A549 (cell line): ENCODE results near the gene SPATA16. TPM values are rescaled to one million over a fixed set of nuclear protein-coding genes. Genes with fewer than 3 reads are reported as not detected.
A peak's percentile ranks its signal among the peaks of the same experiment; 100 is the strongest.
"Not testable (repeated sequence)": the region's sequence is repeated elsewhere in the genome, so short reads cannot be mapped to it uniquely, and the experiment has no call there.

Experiments used
- ATAC-seq, 2 experiments: fragments of 200-7000 bp in 1 of 2; fragments of >200 bp in 1 of 2; cut with Nextera tagmentation in 1 of 2; cut with Tn5 transposase in 1 of 2; 3 replicates each; pipeline versions ENCODE4 v1.8.0 to v1.9.1; 2018 to 2020; ENCODE audit warnings: mild to moderate bottlenecking in 1 of 2, moderate library complexity in 1 of 2
- CTCF ChIA-PET: fragments of 300-600 bp; sonication (Branson Sonifier 250); formaldehyde crosslinking; extraction: SDS; loops from one replicate; lab custom pipeline; 2021; ENCODE audit warnings: antibody characterized with exemption, inconsistent platforms; lab: Yijun Ruan, JAX
- POLR2A ChIA-PET: fragments of 350-600 bp; formaldehyde crosslinking; extraction: SDS; loops from one replicate; lab custom pipeline; 2021; ENCODE audit warnings: antibody characterized with exemption, inconsistent platforms; lab: Yijun Ruan, JAX
- DNase-seq, 2 experiments: peaks; one replicate each; pipeline versions ENCODE4 v3.0.0 to v3.0.0-alpha.2; 2011 to 2016; ENCODE audit warnings: low read depth in 1 of 2, low spot score in 1 of 2
- FAIRE-seq: peaks from 2 replicates; lab custom pipeline; 2011; peaks lifted over from hg19 to GRCh38; lab: Jason Lieb, UNC
- H3K27ac ChIP-seq, 2 experiments: fragments of >200 bp; sonication (Bioruptor Twin); formaldehyde crosslinking; 3 replicates each; pipeline ENCODE4 v1.5.1; 2016 to 2017
- H3K4me1 ChIP-seq: fragments of >200 bp; sonication (Bioruptor Twin); formaldehyde crosslinking; 3 replicates; pipeline ENCODE4 v1.6.1; 2016
- H3K4me2 ChIP-seq: fragments of >200 bp; sonication (Bioruptor Twin); formaldehyde crosslinking; 3 replicates; pipeline ENCODE4 v1.6.1; 2016
- H3K4me3 ChIP-seq: fragments of >200 bp; sonication (Bioruptor Twin); formaldehyde crosslinking; 3 replicates; pipeline ENCODE4 v1.5.1; 2016
- H3K9me3 ChIP-seq: fragments of >200 bp; sonication (Bioruptor Twin); formaldehyde crosslinking; 3 replicates; pipeline ENCODE4 v1.6.1; 2016
- CBX8 ChIP-seq: fragments of 200-600 bp; sonication (generic); IDR thresholded peaks from 2 replicates; pipeline ENCODE4 v1.6.1; 2016
- CHD2 ChIP-seq: fragments of 150-350 bp; IDR thresholded peaks from 2 replicates; pipeline ENCODE4 v1.6.1; 2014; ENCODE audit warnings: low read length; ENCODE audit not compliant: partially characterized antibody
- FOSL2 ChIP-seq, 2 experiments: fragments of 450-650 bp in 1 of 2; fragments of >200 bp in 1 of 2; sonication (Bioruptor Twin) in 1 of 2; formaldehyde crosslinking; IDR thresholded peaks; 2 replicates each; pipeline versions ENCODE4 v1.5.0 to v1.6.1; 2016 to 2020; ENCODE audit warnings: mild to moderate bottlenecking in 1 of 2, moderate library complexity in 1 of 2
- FOXS1 ChIP-seq: fragments of 250-450 bp; sonication (Bioruptor Pico); IDR thresholded peaks from 2 replicates; pipeline ENCODE4 v1.5.0; 2020; ENCODE audit warnings: mild to moderate bottlenecking, moderate library complexity
- HOXA7 ChIP-seq: fragments of 250-450 bp; sonication (Bioruptor Pico); IDR thresholded peaks from 2 replicates; pipeline ENCODE4 v1.5.0; 2020; ENCODE audit warnings: mild to moderate bottlenecking, moderate library complexity
- HOXB13 ChIP-seq: fragments of 250-450 bp; sonication (Bioruptor Pico); IDR thresholded peaks from 2 replicates; pipeline ENCODE4 v1.5.0; 2020; ENCODE audit warnings: low read depth, mild to moderate bottlenecking, moderate library complexity
- MYC ChIP-seq: IDR thresholded peaks from 2 replicates; pipeline ENCODE4 v1.6.1; 2012; ENCODE audit warnings: mild to moderate bottlenecking, inconsistent platforms, low read length, improper control_type of control experiment, borderline replicate concordance
- NPAS2 ChIP-seq: fragments of 250-450 bp; sonication (Bioruptor Pico); IDR thresholded peaks from 2 replicates; pipeline ENCODE4 v1.8.0; 2022; ENCODE audit warnings: mild to moderate bottlenecking, moderate library complexity, borderline replicate concordance
- NR3C1 ChIP-seq: fragments of >200 bp; sonication (Bioruptor Twin); formaldehyde crosslinking; IDR thresholded peaks from 3 replicates; pipeline ENCODE4 v1.6.1; 2017
- POLR2A ChIP-seq: IDR thresholded peaks from 2 replicates; pipeline ENCODE4 v1.6.1; 2012; ENCODE audit warnings: mild to moderate bottlenecking, low read length
- RFX5 ChIP-seq: fragments of 450-650 bp; IDR thresholded peaks from 2 replicates; pipeline ENCODE4 v1.7.1; 2014; ENCODE audit warnings: antibody characterized with exemption, mild to moderate bottlenecking, moderate library complexity
- RNF2 ChIP-seq: fragments of 200-600 bp; sonication (generic); IDR thresholded peaks from 2 replicates; pipeline ENCODE4 v1.6.1; 2016; ENCODE audit warnings: low read depth, mild to moderate bottlenecking, antibody characterized with exemption, moderate library complexity, borderline replicate concordance
- SREBF2 ChIP-seq: fragments of 450-650 bp; IDR thresholded peaks from 2 replicates; pipeline ENCODE4 v1.6.1; 2014; ENCODE audit warnings: mild to moderate bottlenecking, moderate library complexity
- TFCP2L1 ChIP-seq: fragments of 250-450 bp; sonication (Bioruptor Pico); IDR thresholded peaks from 2 replicates; pipeline ENCODE4 v1.5.0; 2021; ENCODE audit warnings: mild to moderate bottlenecking
- TP53 ChIP-seq: fragments of 250-450 bp; sonication (Bioruptor Pico); IDR thresholded peaks from 2 replicates; pipeline ENCODE4 v1.5.0; 2021; ENCODE audit warnings: mild to moderate bottlenecking, moderate library complexity
- ZC3H11A ChIP-seq: fragments of 450-650 bp; IDR thresholded peaks from 2 replicates; pipeline ENCODE4 v1.6.1; 2014; ENCODE audit warnings: antibody characterized with exemption, mild to moderate bottlenecking
- WGBS: methylation state at CpG from one replicate; pipeline ENCODE4 v1.1.6; 2017; ENCODE audit errors: missing lambda C conversion rate; 5-methylcytosine and 5-hydroxymethylcytosine counted together
- polyA plus RNA-seq, 4 experiments: library from polyadenylated mRNA; depleted of rRNA in 3 of 4; stranded (reverse); fragments of >200 nt; fragmentation: RNase III in 1 of 4; extraction: RNeasy Plus Mini Kit Qiagen cat#74134 plus additional on column Dnase treatment in 1 of 4; gene quantifications; 2 replicates in 3 of 4; 3 replicates in 1 of 4; pipeline ENCODE4 v1.2.3, GENCODE V29; 2011 to 2017
- TF ChIP-seq, protein P1 (sequence below): fragments of 150-350 bp; IDR thresholded peaks from 2 replicates; pipeline ENCODE4 v1.6.1; 2014; ENCODE audit warnings: low read depth, mild to moderate bottlenecking, low read length
- TF ChIP-seq, protein P2 (sequence below): IDR thresholded peaks from 2 replicates; pipeline ENCODE4 v1.6.1; 2012
- TF ChIP-seq, protein P3 (sequence below): IDR thresholded peaks from 2 replicates; pipeline ENCODE4 v1.6.1; 2012

SPATA16 gene
- polyA plus RNA-seq, 2 of the 4 experiments (the other 2 are of a cell fraction) = not detected

DNA sequence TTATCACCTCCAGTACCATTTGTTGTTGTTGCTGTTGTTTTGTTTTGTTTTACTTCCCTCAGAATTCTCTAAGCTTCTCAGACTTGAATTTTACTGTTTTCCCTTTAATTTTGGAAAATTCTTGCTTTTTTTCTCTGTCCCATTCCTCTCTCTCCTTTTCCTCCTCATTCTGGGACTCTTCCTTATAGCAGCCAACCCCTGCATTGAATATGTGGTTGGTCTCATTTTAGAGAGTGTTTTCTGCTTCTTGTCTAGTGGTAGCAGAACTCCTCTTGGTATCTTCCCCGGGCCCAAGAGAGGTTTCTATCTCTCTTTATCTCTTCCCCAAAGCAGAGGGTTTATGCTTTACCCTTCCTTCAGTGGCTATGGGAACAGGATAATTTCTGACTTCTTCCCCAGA is 113.6 kb downstream of the SPATA16 start:
- WGBS = 0% methylated on average over 1 of the region's 1 CpG
- DNase-seq (no peak), FAIRE-seq (no peak), ATAC-seq (no peak)
- H3K27ac ChIP-seq = no peak overlapping the region
- CTCF ChIA-PET = no interaction called here
- H3K4me1 ChIP-seq = no peaks in the 10 kb centered on the region
- POLR2A ChIA-PET = no interaction called here
- H3K4me2 ChIP-seq = no peak overlapping the region
- TF ChIP-seq, protein P1, sequence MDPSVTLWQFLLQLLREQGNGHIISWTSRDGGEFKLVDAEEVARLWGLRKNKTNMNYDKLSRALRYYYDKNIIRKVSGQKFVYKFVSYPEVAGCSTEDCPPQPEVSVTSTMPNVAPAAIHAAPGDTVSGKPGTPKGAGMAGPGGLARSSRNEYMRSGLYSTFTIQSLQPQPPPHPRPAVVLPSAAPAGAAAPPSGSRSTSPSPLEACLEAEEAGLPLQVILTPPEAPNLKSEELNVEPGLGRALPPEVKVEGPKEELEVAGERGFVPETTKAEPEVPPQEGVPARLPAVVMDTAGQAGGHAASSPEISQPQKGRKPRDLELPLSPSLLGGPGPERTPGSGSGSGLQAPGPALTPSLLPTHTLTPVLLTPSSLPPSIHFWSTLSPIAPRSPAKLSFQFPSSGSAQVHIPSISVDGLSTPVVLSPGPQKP = no peak
- no peak for TF ChIP-seq CBX8
- TF ChIP-seq RFX5 = no peak
- TF ChIP-seq NPAS2 (CRISPR knock-in tag) = no peak
- TF ChIP-seq FOSL2 (IDR thresholded peaks at IDR 0.05) = no peak
- TF ChIP-seq FOSL2 (CRISPR knock-in tag; IDR thresholded peaks at IDR 0.05) = no peak
- TF ChIP-seq, protein P2, sequence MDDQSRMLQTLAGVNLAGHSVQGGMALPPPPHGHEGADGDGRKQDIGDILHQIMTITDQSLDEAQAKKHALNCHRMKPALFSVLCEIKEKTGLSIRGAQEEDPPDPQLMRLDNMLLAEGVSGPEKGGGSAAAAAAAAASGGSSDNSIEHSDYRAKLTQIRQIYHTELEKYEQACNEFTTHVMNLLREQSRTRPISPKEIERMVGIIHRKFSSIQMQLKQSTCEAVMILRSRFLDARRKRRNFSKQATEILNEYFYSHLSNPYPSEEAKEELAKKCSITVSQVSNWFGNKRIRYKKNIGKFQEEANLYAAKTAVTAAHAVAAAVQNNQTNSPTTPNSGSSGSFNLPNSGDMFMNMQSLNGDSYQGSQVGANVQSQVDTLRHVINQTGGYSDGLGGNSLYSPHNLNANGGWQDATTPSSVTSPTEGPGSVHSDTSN = no peak
- TF ChIP-seq HOXB13 (CRISPR knock-in tag) = no peak
- no peak for TF ChIP-seq POLR2A
- TF ChIP-seq TP53 (CRISPR knock-in tag) = no peak
- TF ChIP-seq TFCP2L1 (CRISPR knock-in tag) = no peak
- TF ChIP-seq RNF2 = no peak
- no peak overlapping the region for H3K4me3 ChIP-seq
- H3K9me3 ChIP-seq = no peaks in the 10 kb centered on the region

DNA sequence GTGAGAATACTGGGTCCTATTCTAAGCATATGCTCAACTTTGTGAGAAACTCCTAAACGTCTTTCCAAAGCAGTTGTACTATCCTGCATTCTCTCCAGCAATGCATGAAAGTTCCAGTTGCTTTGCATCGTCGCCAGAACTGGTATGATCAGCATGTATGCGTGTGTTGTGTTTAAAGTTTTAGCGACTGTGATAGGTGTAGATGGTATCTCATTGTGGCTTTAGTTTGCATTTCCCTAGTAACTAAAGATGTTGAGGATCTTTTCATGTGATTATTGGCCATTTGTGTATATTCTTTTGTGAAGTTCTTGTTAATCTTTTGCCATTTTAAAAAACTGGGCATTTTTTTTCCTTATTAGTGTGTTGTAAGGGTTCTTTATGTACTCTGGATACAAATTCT is 115.1 kb downstream of the SPATA16 start:
- CTCF ChIA-PET = no interaction called here
- TF ChIP-seq CHD2 (no peak), HOXA7 (CRISPR knock-in tag) (no peak), SREBF2 (no peak), MYC (no peak), FOXS1 (CRISPR knock-in tag) (no peak), ZC3H11A (no peak), RNF2 (no peak)
- TF ChIP-seq, protein P3, sequence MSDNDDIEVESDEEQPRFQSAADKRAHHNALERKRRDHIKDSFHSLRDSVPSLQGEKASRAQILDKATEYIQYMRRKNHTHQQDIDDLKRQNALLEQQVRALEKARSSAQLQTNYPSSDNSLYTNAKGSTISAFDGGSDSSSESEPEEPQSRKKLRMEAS = no peak
- TF ChIP-seq, protein P1 = no peak
- 30% methylated on average over 5 of the region's 5 CpGs for WGBS
- POLR2A ChIA-PET = no interaction called here
- Histone ChIP-seq H3K27ac (no peak overlapping the region), H3K4me1 (no peaks in the 10 kb centered on the region), H3K9me3 (no peaks in the 10 kb centered on the region), H3K4me3 (no peak overlapping the region), H3K4me2 (no peak overlapping the region)
- ATAC-seq = peak in 1 of 2 experiments; percentile 30; a peak in 1 of 6 replicates
- no peak for FAIRE-seq
- no peak for DNase-seq

DNA sequence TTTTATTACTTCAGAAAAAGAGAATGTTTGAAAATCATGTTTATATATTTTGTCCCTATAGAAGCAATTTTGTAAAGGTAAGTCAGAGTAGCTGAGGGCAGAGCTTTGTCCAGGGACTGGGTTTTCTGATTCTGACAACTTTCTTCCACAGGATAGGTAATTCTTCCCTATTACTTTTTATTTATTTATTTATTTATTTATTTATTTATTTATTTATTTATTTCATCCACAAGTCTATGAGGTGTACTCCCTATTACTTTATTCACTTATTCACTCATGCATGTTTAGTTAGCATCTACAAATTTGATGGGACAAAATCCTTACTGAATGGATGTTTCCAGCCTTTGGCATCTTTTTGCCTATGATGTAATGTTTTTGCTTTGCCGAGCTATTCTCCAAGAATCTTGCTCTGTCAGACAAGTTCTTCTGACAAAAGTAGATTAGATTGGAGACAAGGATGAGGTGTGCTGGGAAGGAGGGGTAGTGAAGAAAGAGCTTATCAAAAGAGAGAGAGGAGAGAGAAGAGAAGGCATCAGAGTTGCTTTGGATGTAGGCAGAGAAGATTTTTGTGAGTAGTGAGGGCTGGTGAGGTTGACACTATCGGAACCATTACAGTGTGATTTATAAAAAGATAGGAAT is 119.4 kb downstream of the SPATA16 start:
- CTCF ChIA-PET = no interaction called here
- Histone ChIP-seq H3K4me1 (no peaks in the 10 kb centered on the region), H3K27ac (no peak overlapping the region), H3K9me3 (no peaks in the 10 kb centered on the region), H3K4me3 (no peak overlapping the region), H3K4me2 (no peak overlapping the region)
- FAIRE-seq = no peak
- WGBS = 65% methylated on average over 2 of the region's 2 CpGs
- TF ChIP-seq ZC3H11A (peak; percentile 83), NR3C1 (no peak)
- DNase-seq = no peak
- ATAC-seq = no peak
- POLR2A ChIA-PET = no interaction called here

DNA sequence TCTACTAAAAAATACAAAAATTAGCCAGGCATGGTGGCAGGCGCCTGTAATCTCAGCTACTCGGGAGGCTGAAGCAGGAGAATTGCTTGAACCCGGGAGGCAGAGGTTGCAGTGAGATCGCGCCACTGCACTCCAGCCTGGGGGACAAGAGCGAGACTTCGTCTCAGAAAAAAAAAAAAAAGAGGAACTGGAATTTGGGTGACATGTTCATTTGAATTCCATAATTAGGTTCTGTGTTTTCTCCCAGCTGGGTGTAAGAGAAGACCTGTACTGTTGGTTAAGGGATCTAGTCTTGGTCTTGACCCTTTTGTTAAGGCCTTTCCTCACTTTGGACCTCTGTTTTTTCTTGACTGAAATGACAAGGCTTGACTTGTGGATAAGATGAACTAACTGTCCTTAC is 120.9 kb downstream of the SPATA16 start:
- ATAC-seq, FAIRE-seq, POLR2A ChIA-PET, H3K4me2 ChIP-seq, H3K9me3 ChIP-seq, H3K4me1 ChIP-seq, H3K27ac ChIP-seq, H3K4me3 ChIP-seq, DNase-seq: not testable (repeated sequence)
- CTCF ChIA-PET = interaction anchor here (0.8 kb wide), 1 partner anchor 22 kb away, joined by 3 read pairs; no protein-coding TSS in a partner anchor
- 64% methylated on average over 7 of the region's 7 CpGs for WGBS
